GM12891 (cell line): Measurements from ENCODE around the gene OTUD6A.

Source experiments
- PAX5 ChIP-seq: IDR thresholded peaks from 2 replicates; pipeline ENCODE4 v1.6.1; 2011; ENCODE audit warnings: low read length, moderate library complexity, mild to moderate bottlenecking; ENCODE audit not compliant: insufficient read depth, severe bottlenecking
- POLR2A ChIP-seq: IDR thresholded peaks from 2 replicates; pipeline ENCODE4 v1.6.1; 2011; ENCODE audit warnings: low read depth, low read length, control low read depth
- POLR2AphosphoS5 ChIP-seq: IDR thresholded peaks from 2 replicates; pipeline ENCODE4 v1.6.1; 2011; ENCODE audit warnings: low read depth, low read length, control low read depth
- POU2F2 ChIP-seq: IDR thresholded peaks from 2 replicates; pipeline ENCODE4 v1.6.1; 2011; ENCODE audit warnings: low read depth, mild to moderate bottlenecking, control low read depth, low read length, moderate library complexity
- SPI1 ChIP-seq: IDR thresholded peaks from 2 replicates; pipeline ENCODE4 v1.6.1; 2011; ENCODE audit warnings: low read depth, low read length, control low read depth
- TAF1 ChIP-seq: IDR thresholded peaks from 2 replicates; pipeline ENCODE4 v1.6.1; 2011; ENCODE audit warnings: low read depth, low read length, control low read depth

- no peak for TF ChIP-seq POLR2A
- no peak for TF ChIP-seq POLR2AphosphoS5
- no peak for TF ChIP-seq TAF1
- TF ChIP-seq SPI1 = no peak
- TF ChIP-seq PAX5 = no peak
- TF ChIP-seq POU2F2 = no peak
These were observed 799 bp downstream of the OTUD6A start for GRCh38 chrX:70062961-70063550.
